Measurements from ENCODE around the gene AARSD1.
"Not testable (repeated sequence)": the region's sequence is repeated elsewhere in the genome, so short reads cannot be mapped to it uniquely, and the experiment has no call there.

Gene AARSD1

DNA sequence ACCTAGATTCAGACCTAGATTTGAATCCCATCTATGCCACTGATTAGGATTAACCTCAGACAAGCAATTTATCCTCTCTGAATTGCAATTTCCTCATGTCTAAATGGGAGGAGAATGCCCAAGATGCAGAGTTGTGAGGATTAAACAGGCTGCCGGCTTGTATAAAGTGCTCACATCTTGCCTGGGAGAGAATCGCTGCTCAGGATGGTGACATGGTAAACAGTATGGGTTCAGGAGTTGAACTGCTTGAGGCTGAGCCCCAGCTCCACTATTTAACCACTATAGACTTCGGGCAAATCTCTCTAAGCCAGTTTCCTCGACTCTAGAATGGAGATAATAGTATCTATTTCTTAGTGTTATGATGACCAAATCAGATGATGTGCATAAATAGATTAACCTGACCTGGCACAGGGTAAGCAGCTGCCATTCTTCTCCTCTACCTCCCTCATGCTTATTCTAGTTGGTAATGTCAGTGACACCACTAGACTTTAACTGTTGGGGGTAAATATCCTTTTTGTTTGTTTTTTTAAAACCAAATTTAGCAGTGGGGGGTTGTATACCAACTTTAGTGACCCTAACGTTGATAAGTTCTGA, 33.2 kb upstream of the AARSD1 start:
- peaks cover 23% of the 10 kb centered on the region for H3K4me1 ChIP-seq (ENCODE audit: insufficient read depth, low read length)
- H3K36me3 ChIP-seq (ENCODE audit: insufficient read depth, low read length), result peaks cover 39% of the 10 kb centered on the region

GRCh38 chr17:42993913-42994312, 29.7 kb upstream of the AARSD1 start:
- peaks cover 39% of the 10 kb centered on the region for H3K36me3 ChIP-seq (ENCODE audit: insufficient read depth, low read length)
- H3K9me3 ChIP-seq (ENCODE audit: low read length); H3K4me3 ChIP-seq (ENCODE audit: low read depth in 1 of 2, low read length in 2 of 2); H3K27ac ChIP-seq (ENCODE audit: low read depth, low read length); H3K27me3 ChIP-seq (ENCODE audit: control insufficient read depth in 1 of 2, insufficient read depth in 2 of 2, low read length in 2 of 2); H3K9ac ChIP-seq (ENCODE audit: low read length): not testable (repeated sequence)
- peaks cover 11% of the 10 kb centered on the region for H3K4me1 ChIP-seq (ENCODE audit: insufficient read depth, low read length)

More for the DNA sequence above, 33.2 kb upstream of the AARSD1 start:
- Histone ChIP-seq H3K27me3 (ENCODE audit: control insufficient read depth in 1 of 2, insufficient read depth in 2 of 2, low read length in 2 of 2) (no peaks in the 10 kb centered on the region), H3K9me3 (ENCODE audit: low read length) (no peaks in the 10 kb centered on the region), H3K27ac (ENCODE audit: low read depth, low read length) (peak overlapping the region; percentile 67), H3K9ac (ENCODE audit: low read length) (peak overlapping the region; percentile 9), H3K4me3 (ENCODE audit: low read depth in 1 of 2, low read length in 2 of 2) (peak overlapping the region; percentile 11 to 30)

DNA sequence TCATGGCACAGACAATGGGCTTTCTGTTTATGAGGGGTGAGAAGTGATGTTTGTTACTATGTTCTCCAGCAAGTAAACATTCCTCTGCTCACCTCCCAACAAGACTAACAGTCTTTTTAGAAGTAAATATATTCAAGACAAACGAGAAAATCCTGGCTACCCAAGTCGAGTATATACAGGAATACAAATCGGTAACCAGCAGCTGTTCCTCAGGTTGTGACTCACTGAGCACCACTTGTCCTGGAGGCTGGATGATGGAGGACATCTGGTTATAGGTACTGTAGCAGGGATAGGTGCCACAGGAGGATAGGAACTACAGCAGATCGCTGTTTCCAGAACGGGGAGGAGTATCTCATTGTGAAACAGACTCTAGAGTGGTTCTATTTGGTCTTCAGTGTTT, 28.6 kb upstream of the AARSD1 start:
- H3K9ac ChIP-seq (ENCODE audit: low read length), result no peak overlapping the region
- H3K27ac ChIP-seq (ENCODE audit: low read depth, low read length), result no peak overlapping the region
- H3K4me3 ChIP-seq (ENCODE audit: low read depth in 1 of 2, low read length in 2 of 2), result no peak overlapping the region
- peaks cover 10% of the 10 kb centered on the region for H3K4me1 ChIP-seq (ENCODE audit: insufficient read depth, low read length)
- H3K27me3 ChIP-seq (ENCODE audit: control insufficient read depth in 1 of 2, insufficient read depth in 2 of 2, low read length in 2 of 2), result no peaks in the 10 kb centered on the region
- H3K36me3 ChIP-seq (ENCODE audit: insufficient read depth, low read length), result peaks cover 49% of the 10 kb centered on the region
- H3K9me3 ChIP-seq (ENCODE audit: low read length), result no peaks in the 10 kb centered on the region

GRCh38 chr17:42991471-42991870, 27.2 kb upstream of the AARSD1 start:
- H3K36me3 ChIP-seq (ENCODE audit: insufficient read depth, low read length), result peaks cover 62% of the 10 kb centered on the region
- H3K27ac ChIP-seq (ENCODE audit: low read depth, low read length), result no peak overlapping the region
- no peaks in the 10 kb centered on the region for H3K4me1 ChIP-seq (ENCODE audit: insufficient read depth, low read length)
- H3K4me3 ChIP-seq (ENCODE audit: low read depth in 1 of 2, low read length in 2 of 2), result no peak overlapping the region
- H3K27me3 ChIP-seq (ENCODE audit: control insufficient read depth in 1 of 2, insufficient read depth in 2 of 2, low read length in 2 of 2), result no peaks in the 10 kb centered on the region
- H3K9me3 ChIP-seq (ENCODE audit: low read length), result no peaks in the 10 kb centered on the region
- H3K9ac ChIP-seq (ENCODE audit: low read length), result no peak overlapping the region

- no peaks in the 10 kb centered on the region for H3K4me1 ChIP-seq (ENCODE audit: insufficient read depth, low read length)
- H3K9ac ChIP-seq (ENCODE audit: low read length), result no peak overlapping the region
- H3K27ac ChIP-seq (ENCODE audit: low read depth, low read length), result no peak overlapping the region
- peaks cover 64% of the 10 kb centered on the region for H3K36me3 ChIP-seq (ENCODE audit: insufficient read depth, low read length)
- no peaks in the 10 kb centered on the region for H3K9me3 ChIP-seq (ENCODE audit: low read length)
- H3K4me3 ChIP-seq (ENCODE audit: low read depth in 1 of 2, low read length in 2 of 2), result no peak overlapping the region
- no peaks in the 10 kb centered on the region for H3K27me3 ChIP-seq (ENCODE audit: control insufficient read depth in 1 of 2, insufficient read depth in 2 of 2, low read length in 2 of 2)
Observed at GRCh38 chr17:42989726-42990652, 25.7 kb upstream of the AARSD1 start.

DNA sequence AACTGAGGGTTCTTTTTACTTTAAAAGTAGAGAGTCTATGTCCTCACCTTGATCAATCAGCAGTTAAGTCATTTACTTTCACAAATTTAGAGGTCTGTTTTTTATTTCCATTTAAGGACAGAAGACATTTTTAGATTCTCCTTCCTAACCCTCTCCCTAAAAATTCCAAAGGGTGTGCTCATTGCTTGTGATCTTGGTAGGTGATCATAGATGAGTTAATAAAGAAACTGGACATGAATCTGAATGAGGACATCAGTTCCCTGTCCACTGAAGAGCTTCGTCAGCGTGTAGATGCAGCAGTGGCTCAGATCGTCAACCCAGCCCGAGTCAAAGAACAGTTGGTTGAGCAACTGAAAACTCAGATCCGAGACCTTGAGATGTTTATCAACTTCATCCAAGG, 24.9 kb upstream of the AARSD1 start:
- Histone ChIP-seq H3K4me3 (ENCODE audit: low read depth in 1 of 2, low read length in 2 of 2) (no peak overlapping the region), H3K27me3 (ENCODE audit: control insufficient read depth in 1 of 2, insufficient read depth in 2 of 2, low read length in 2 of 2) (no peaks in the 10 kb centered on the region), H3K27ac (ENCODE audit: low read depth, low read length) (no peak overlapping the region), H3K9ac (ENCODE audit: low read length) (no peak overlapping the region), H3K4me1 (ENCODE audit: insufficient read depth, low read length) (no peaks in the 10 kb centered on the region), H3K36me3 (ENCODE audit: insufficient read depth, low read length) (peaks cover 66% of the 10 kb centered on the region), H3K9me3 (ENCODE audit: low read length) (no peaks in the 10 kb centered on the region)

DNA sequence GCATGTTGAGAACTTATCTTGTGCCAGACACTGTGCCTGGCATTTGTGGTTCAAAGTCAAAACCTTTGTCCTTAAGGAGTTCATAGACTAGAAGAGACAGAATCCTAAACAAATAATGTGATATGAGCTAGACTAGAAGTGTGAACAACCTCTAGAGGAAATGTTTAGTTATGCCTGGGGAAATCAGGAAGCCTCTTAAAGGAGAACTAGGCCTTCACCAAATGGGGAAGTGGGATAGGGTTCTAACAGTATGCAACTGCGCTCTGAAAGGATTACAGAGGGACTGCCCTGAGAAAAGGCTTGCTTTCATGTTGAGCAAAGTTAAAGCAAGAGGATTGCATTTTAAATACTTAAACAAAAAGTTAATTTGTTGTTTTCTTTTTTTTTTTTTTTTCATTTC, 21.0 kb upstream of the AARSD1 start:
- Histone ChIP-seq H3K9me3 (ENCODE audit: low read length) (no peaks in the 10 kb centered on the region), H3K27me3 (ENCODE audit: control insufficient read depth in 1 of 2, insufficient read depth in 2 of 2, low read length in 2 of 2) (no peaks in the 10 kb centered on the region), H3K27ac (ENCODE audit: low read depth, low read length) (no peak overlapping the region), H3K4me3 (ENCODE audit: low read depth in 1 of 2, low read length in 2 of 2) (no peak overlapping the region), H3K4me1 (ENCODE audit: insufficient read depth, low read length) (peaks cover 16% of the 10 kb centered on the region), H3K36me3 (ENCODE audit: insufficient read depth, low read length) (peaks cover 41% of the 10 kb centered on the region), H3K9ac (ENCODE audit: low read length) (no peak overlapping the region)

DNA sequence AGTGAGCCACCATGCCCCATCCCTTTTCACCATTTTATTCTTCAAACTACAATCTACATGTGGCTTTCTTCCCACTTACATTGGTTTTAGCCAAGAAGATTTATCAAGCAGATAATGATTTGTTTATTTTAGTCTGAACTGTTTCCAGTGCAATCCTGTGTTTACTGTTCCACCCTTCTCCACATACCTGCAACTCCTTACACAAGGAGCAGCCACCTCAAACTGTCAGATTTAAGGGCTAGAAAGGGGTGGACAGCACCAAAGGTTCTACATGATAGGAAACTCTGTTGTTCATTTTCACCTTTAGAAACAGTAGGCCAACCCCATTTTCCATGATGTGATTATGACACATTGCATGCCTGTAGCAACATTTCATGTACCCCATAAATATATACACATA, 18.0 kb upstream of the AARSD1 start:
- H3K27ac ChIP-seq (ENCODE audit: low read depth, low read length), result no peak overlapping the region
- no peaks in the 10 kb centered on the region for H3K9me3 ChIP-seq (ENCODE audit: low read length)
- H3K36me3 ChIP-seq (ENCODE audit: insufficient read depth, low read length), result peaks cover 12% of the 10 kb centered on the region
- H3K4me1 ChIP-seq (ENCODE audit: insufficient read depth, low read length), result peaks cover 29% of the 10 kb centered on the region
- no peaks in the 10 kb centered on the region for H3K27me3 ChIP-seq (ENCODE audit: control insufficient read depth in 1 of 2, insufficient read depth in 2 of 2, low read length in 2 of 2)
- H3K9ac ChIP-seq (ENCODE audit: low read length), result no peak overlapping the region
- H3K4me3 ChIP-seq (ENCODE audit: low read depth in 1 of 2, low read length in 2 of 2), result no peak overlapping the region

DNA sequence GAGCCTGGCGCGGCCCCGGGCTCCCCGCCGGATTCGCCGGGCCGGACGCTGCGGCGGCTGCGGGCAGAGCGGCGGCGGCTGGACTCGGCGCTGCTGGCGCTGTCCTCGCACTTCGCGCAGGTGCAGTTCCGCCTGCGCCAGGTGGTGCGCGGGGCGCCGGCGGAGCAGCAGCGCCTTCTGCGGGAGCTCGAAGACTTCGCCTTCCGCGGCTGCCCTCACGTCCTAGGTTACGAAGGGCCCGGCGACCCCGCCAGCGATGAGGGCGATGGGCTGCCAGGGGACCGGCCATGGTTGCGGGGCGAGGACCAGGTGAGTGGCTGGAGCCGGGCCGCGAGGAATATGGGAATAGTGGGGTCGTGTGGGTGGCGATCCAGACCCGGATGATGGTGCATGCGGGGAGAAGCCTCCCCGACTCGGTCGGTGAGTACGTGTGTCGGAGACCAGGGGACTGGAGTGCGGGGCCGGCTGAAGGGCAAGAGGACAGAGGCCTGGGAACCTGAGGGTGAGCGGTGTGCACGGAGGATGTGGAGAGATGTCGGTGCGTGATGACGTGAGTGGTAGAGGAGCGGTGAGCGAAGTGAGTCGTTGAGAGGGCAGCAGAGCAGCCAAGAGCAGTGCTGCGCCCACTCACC, 16.6 kb upstream of the AARSD1 start:
- Histone ChIP-seq H3K36me3 (ENCODE audit: insufficient read depth, low read length) (peaks cover 5% of the 10 kb centered on the region), H3K4me1 (ENCODE audit: insufficient read depth, low read length) (peaks cover 29% of the 10 kb centered on the region), H3K27ac (ENCODE audit: low read depth, low read length) (peak overlapping the region; percentile 98)

GRCh38 chr17:42980274-42980765, 16.1 kb upstream of the AARSD1 start, which contains the start of gene RUNDC1:
TSS of gene RUNDC1 (plus strand) at chr17:42980565. CDS start at chr17:42980577, 12 bp downstream.
- peaks cover 29% of the 10 kb centered on the region for H3K4me1 ChIP-seq (ENCODE audit: insufficient read depth, low read length)
- peak within 1 kb of the TSS; percentile 98 for H3K27ac ChIP-seq (ENCODE audit: low read depth, low read length)
- peak within 1 kb of the TSS; percentile 85 to 88 for H3K4me3 ChIP-seq (ENCODE audit: low read depth in 1 of 2, low read length in 2 of 2)
- no peaks in the 10 kb centered on the region for H3K27me3 ChIP-seq (ENCODE audit: control insufficient read depth in 1 of 2, insufficient read depth in 2 of 2, low read length in 2 of 2)
- peak within 1 kb of the TSS; percentile 44 for H3K9ac ChIP-seq (ENCODE audit: low read length)
- H3K36me3 ChIP-seq (ENCODE audit: insufficient read depth, low read length), result peaks cover 5% of the 10 kb centered on the region
- H3K9me3 ChIP-seq (ENCODE audit: low read length), result no peaks in the 10 kb centered on the region

More for the DNA sequence above, 16.6 kb upstream of the AARSD1 start:
- no peaks in the 10 kb centered on the region for H3K27me3 ChIP-seq (ENCODE audit: control insufficient read depth in 1 of 2, insufficient read depth in 2 of 2, low read length in 2 of 2)
- H3K9ac ChIP-seq (ENCODE audit: low read length), result peak overlapping the region; percentile 21
- H3K9me3 ChIP-seq (ENCODE audit: low read length), result no peaks in the 10 kb centered on the region
- peak overlapping the region; percentile 85 to 88 for H3K4me3 ChIP-seq (ENCODE audit: low read depth in 1 of 2, low read length in 2 of 2)

Measured in muscle layer of colon (tissue), 2 donors.